LNCAP (cell line): Measurements from ENCODE around the gene MYH11.

ENCODE experiments used
- CTCF ChIP-seq: fragments of 450-650 bp; IDR thresholded peaks from 2 replicates; pipeline ENCODE4 v1.5.1; 2017; ENCODE audit warnings: mild to moderate bottlenecking

MYH11 gene

GRCh38 chr16:15825750-15826305 is 31.0 kb downstream of the MYH11 start:
- no peak for TF ChIP-seq CTCF

- TF ChIP-seq CTCF = no peak
Measured at GRCh38 chr16:15822957-15823356, 33.9 kb downstream of the MYH11 start.

GRCh38 chr16:15820837-15821236 is 36.0 kb downstream of the MYH11 start:
- no peak for TF ChIP-seq CTCF

GRCh38 chr16:15819046-15819445 is 37.8 kb downstream of the MYH11 start:
- TF ChIP-seq CTCF = no peak

GRCh38 chr16:15817446-15817845 is 39.4 kb downstream of the MYH11 start:
- no peak for TF ChIP-seq CTCF

GRCh38 chr16:15816228-15816627 is 40.6 kb downstream of the MYH11 start:
- TF ChIP-seq CTCF = no peak

- TF ChIP-seq CTCF = no peak
Measured at GRCh38 chr16:15811481-15812400, 45.1 kb downstream of the MYH11 start.
